HEK293 (cell line): ENCODE data around the gene C1QTNF9B.

ENCODE experiments used
- CTCF ChIP-seq: fragments of 450-650 bp; formaldehyde crosslinking; IDR thresholded peaks from 2 replicates; pipeline ENCODE4 v1.5.1; 2016; ENCODE audit warnings: missing biosample characterization, missing genetic modification characterization
- HOXC10 ChIP-seq: sonication (generic); formaldehyde crosslinking; IDR thresholded peaks from 2 replicates; pipeline ENCODE4 v1.8.1; 2023; ENCODE audit warnings: mild to moderate bottlenecking, missing genetic modification reagents
- ZIC2 ChIP-seq: fragments of 450-650 bp; formaldehyde crosslinking; IDR thresholded peaks from 2 replicates; pipeline ENCODE4 v1.5.1; 2016; ENCODE audit warnings: missing biosample characterization, missing genetic modification characterization
- ZNF274 ChIP-seq, 2 experiments: fragments of 200-500 bp in 1 of 2; fragments of 450-650 bp in 1 of 2; sonication (Bioruptor generic) in 1 of 2; formaldehyde crosslinking in 1 of 2; IDR thresholded peaks; 2 replicates each; pipeline versions ENCODE4 v1.5.1 to v1.6.1; 2014 to 2016; ENCODE audit warnings: borderline replicate concordance in 1 of 2, inconsistent platforms in 1 of 2, low read length in 1 of 2, missing biosample characterization in 1 of 2, missing genetic modification characterization in 1 of 2
- ZNF488 ChIP-seq: fragments of 450-650 bp; formaldehyde crosslinking; IDR thresholded peaks from 2 replicates; pipeline ENCODE4 v1.5.1; 2016; ENCODE audit warnings: missing biosample characterization, missing genetic modification characterization
- ZNF530 ChIP-seq: fragments of 450-650 bp; formaldehyde crosslinking; IDR thresholded peaks from 2 replicates; pipeline ENCODE4 v1.5.1; 2016; ENCODE audit warnings: low read depth, missing biosample characterization, missing genetic modification characterization
- ZNF610 ChIP-seq: fragments of 450-650 bp; formaldehyde crosslinking; IDR thresholded peaks from 2 replicates; pipeline ENCODE4 v1.5.1; 2016; ENCODE audit warnings: missing biosample characterization, missing genetic modification characterization, borderline replicate concordance
- TF ChIP-seq, protein P1 (sequence below): fragments of 450-650 bp; formaldehyde crosslinking; IDR thresholded peaks from 2 replicates; pipeline ENCODE4 v1.5.1; 2017; ENCODE audit warnings: missing biosample characterization, missing genetic modification characterization

- no peak for TF ChIP-seq ZNF488 (tag by site-specific recombination)
- TF ChIP-seq CTCF (tag by site-specific recombination), result no peak
- TF ChIP-seq ZNF610, result no peak
- no peak for TF ChIP-seq ZIC2
- TF ChIP-seq ZNF274 (IDR thresholded peaks at IDR 0.05; ENCODE audit: low read length), result no peak
- TF ChIP-seq ZNF274 (tag by site-specific recombination; IDR thresholded peaks at IDR 0.05; ENCODE audit: borderline replicate concordance), result no peak
- TF ChIP-seq ZNF530 (tag by site-specific recombination), result no peak
- TF ChIP-seq, protein P1, sequence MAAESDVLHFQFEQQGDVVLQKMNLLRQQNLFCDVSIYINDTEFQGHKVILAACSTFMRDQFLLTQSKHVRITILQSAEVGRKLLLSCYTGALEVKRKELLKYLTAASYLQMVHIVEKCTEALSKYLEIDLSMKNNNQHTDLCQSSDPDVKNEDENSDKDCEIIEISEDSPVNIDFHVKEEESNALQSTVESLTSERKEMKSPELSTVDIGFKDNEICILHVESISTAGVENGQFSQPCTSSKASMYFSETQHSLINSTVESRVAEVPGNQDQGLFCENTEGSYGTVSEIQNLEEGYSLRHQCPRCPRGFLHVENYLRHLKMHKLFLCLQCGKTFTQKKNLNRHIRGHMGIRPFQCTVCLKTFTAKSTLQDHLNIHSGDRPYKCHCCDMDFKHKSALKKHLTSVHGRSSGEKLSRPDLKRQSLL (tag by site-specific recombination), result no peak
- TF ChIP-seq HOXC10, result no peak
Observed at GRCh38 chr13:23921451-23921888, 24.2 kb upstream of the C1QTNF9B start.
